HepG2 (cell line): ENCODE results near the gene ZNF705A. TPM values are rescaled to one million over a fixed set of nuclear protein-coding genes. Genes with fewer than 3 reads are reported as not detected.
A peak's percentile ranks its signal among the peaks of the same experiment; 100 is the strongest.

Experiments
- ATAC-seq: fragments of 200-7000 bp; cut with Tn5 transposase; 3 replicates; pipeline ENCODE4 v1.9.1; 2020; ENCODE audit warnings: mild to moderate bottlenecking, moderate library complexity
- BruUV-seq: library from RNA; stranded (reverse); fragments of 400-500 nt; replicated peaks from 2 replicates; lab custom pipeline; 2021; lab: Mats Ljungman, UMichigan
- CTCF ChIA-PET: fragments of 300-600 bp; formaldehyde crosslinking; extraction: SDS; loops from one replicate; lab custom pipeline; 2021; ENCODE audit warnings: low total read pairs, inconsistent platforms, low intra/inter-chr PET ratio; lab: Yijun Ruan, JAX
- POLR2A ChIA-PET: fragments of 350-600 bp; sonication (Branson Sonifier 250); formaldehyde crosslinking; loops from one replicate; lab custom pipeline; 2020; ENCODE audit warnings: antibody characterized with exemption, inconsistent platforms; lab: Yijun Ruan, JAX
- DNase-seq: peaks from one replicate; pipeline ENCODE4 v3.0.0-alpha.2; 2015; ENCODE audit warnings: low spot score
- FAIRE-seq: peaks from 3 replicates; lab custom pipeline; 2011; peaks lifted over from hg19 to GRCh38; lab: Jason Lieb, UNC
- H2AFZ ChIP-seq: one replicate; pipeline ENCODE4 v1.6.1; 2011; ENCODE audit warnings: low read length, inconsistent platforms
- H3K27ac ChIP-seq: fragments of 300-600 bp; 3 replicates; pipeline ENCODE4 v1.8.0; 2011; ENCODE audit warnings: mixed run types, mild to moderate bottlenecking, mixed read lengths, low read length, inconsistent platforms; ENCODE audit not compliant: insufficient read depth; ENCODE audit errors: extremely low read length
- H3K27me3 ChIP-seq, 2 experiments: fragments of 200-600 bp in 1 of 2; 2 replicates in 1 of 2; 3 replicates in 1 of 2; pipeline versions ENCODE4 v1.6.0 to v1.8.0; 2011; ENCODE audit warnings: low read length in 2 of 2, mild to moderate bottlenecking in 2 of 2, moderate library complexity in 2 of 2, inconsistent platforms in 1 of 2; ENCODE audit not compliant: insufficient read depth in 2 of 2, control insufficient read depth in 1 of 2
- H3K36me3 ChIP-seq, 2 experiments: fragments of 200-600 bp in 1 of 2; replicated peaks in 1 of 2; 2 replicates in 1 of 2; 3 replicates in 1 of 2; pipeline versions ENCODE4 v1.5.1 to v1.8.0; 2011; ENCODE audit warnings: low read length in 2 of 2, inconsistent platforms in 1 of 2; ENCODE audit not compliant: insufficient read depth in 2 of 2, control insufficient read depth in 1 of 2
- H3K4me1 ChIP-seq: 2 replicates; pipeline ENCODE4 v1.5.1; 2012; ENCODE audit warnings: low read length, inconsistent platforms; ENCODE audit not compliant: insufficient read depth
- H3K4me2 ChIP-seq: 2 replicates; pipeline ENCODE4 v1.6.0; 2011; ENCODE audit warnings: low read depth, low read length, inconsistent platforms
- H3K4me3 ChIP-seq, 3 experiments: fragments of 200-600 bp in 1 of 3; sonication (generic), shearing (Covaris generic) in 1 of 3; replicated peaks in 1 of 3; 2 replicates each; pipeline ENCODE4 v1.5.1; 2011 to 2016; ENCODE audit warnings: low read length in 3 of 3, inconsistent platforms in 2 of 3, low read depth in 2 of 3, mild to moderate bottlenecking in 2 of 3, control low read depth in 1 of 3, mixed read lengths in 1 of 3; ENCODE audit not compliant: insufficient read depth in 1 of 3
- H3K79me2 ChIP-seq: one replicate; pipeline ENCODE4 v1.6.1; 2011; ENCODE audit warnings: low read length, inconsistent platforms; ENCODE audit not compliant: insufficient read depth
- H3K9ac ChIP-seq: 2 replicates; pipeline ENCODE4 v1.6.0; 2011; ENCODE audit warnings: mild to moderate bottlenecking, low read depth, low read length, inconsistent platforms; ENCODE audit not compliant: insufficient read depth
- H3K9me3 ChIP-seq: 2 replicates; pipeline ENCODE4 v1.5.1; 2012; ENCODE audit warnings: mild to moderate bottlenecking, low read length
- H4K20me1 ChIP-seq: 2 replicates; pipeline ENCODE4 v1.6.0; 2011; ENCODE audit warnings: inconsistent platforms, mild to moderate bottlenecking, low read length, moderate library complexity; ENCODE audit not compliant: insufficient read depth
- CERS6 ChIP-seq: sonication (generic); formaldehyde crosslinking; IDR thresholded peaks from 2 replicates; pipeline ENCODE4 v1.5.0; 2020; ENCODE audit warnings: missing genetic modification reagents
- CREB1 ChIP-seq, 2 experiments: fragments of 450-650 bp in 1 of 2; IDR thresholded peaks; 2 replicates each; pipeline ENCODE4 v1.6.1; 2016 to 2017; ENCODE audit warnings: control low read depth in 1 of 2, mild to moderate bottlenecking in 1 of 2, missing compliant biosample characterization in 1 of 2, missing genetic modification characterization in 1 of 2
- FOXJ3 ChIP-seq: sonication (generic); formaldehyde crosslinking; IDR thresholded peaks from 2 replicates; pipeline ENCODE4 v1.4.0; 2020; ENCODE audit warnings: missing genetic modification reagents, mild to moderate bottlenecking, borderline replicate concordance
- MAF1 ChIP-seq: sonication (generic); formaldehyde crosslinking; IDR thresholded peaks from 2 replicates; pipeline ENCODE4 v1.5.0; 2020; ENCODE audit warnings: missing genetic modification reagents, borderline replicate concordance
- MTA1 ChIP-seq: sonication (generic); formaldehyde crosslinking; IDR thresholded peaks from 2 replicates; pipeline ENCODE4 v1.4.0; 2020; ENCODE audit warnings: missing genetic modification reagents, mild to moderate bottlenecking, borderline replicate concordance
- REST ChIP-seq, 2 experiments: IDR thresholded peaks; 2 replicates each; pipeline ENCODE4 v1.6.1; 2011 to 2012; ENCODE audit warnings: low read length in 2 of 2, borderline replicate concordance in 1 of 2, low read depth in 1 of 2, mild to moderate bottlenecking in 1 of 2, moderate library complexity in 1 of 2
- SMAD3 ChIP-seq: sonication (generic); formaldehyde crosslinking; IDR thresholded peaks from 2 replicates; pipeline ENCODE4 v1.4.0; 2020; ENCODE audit warnings: missing genetic modification reagents
- SMC3 ChIP-seq: IDR thresholded peaks from 2 replicates; pipeline ENCODE4 v1.6.1; 2011; ENCODE audit warnings: low read length, improper control_type of control experiment
- SP2 ChIP-seq: sonication (generic); formaldehyde crosslinking; IDR thresholded peaks from 2 replicates; pipeline ENCODE4 v1.5.1; 2020; ENCODE audit warnings: mild to moderate bottlenecking, missing genetic modification reagents
- TEAD3 ChIP-seq: optimal IDR thresholded peaks from 2 replicates; pipeline ENCODE3; 2016; ENCODE audit warnings: borderline replicate concordance
- ZGPAT ChIP-seq: IDR thresholded peaks from 2 replicates; pipeline ENCODE4 v1.6.1; 2016; ENCODE audit warnings: mild to moderate bottlenecking
- ZNF335 ChIP-seq: sonication (generic); formaldehyde crosslinking; IDR thresholded peaks from 2 replicates; pipeline ENCODE4 v1.4.0; 2020; ENCODE audit warnings: missing genetic modification reagents
- ZNF468 ChIP-seq: sonication (generic); formaldehyde crosslinking; IDR thresholded peaks from 2 replicates; pipeline ENCODE4 v1.8.0; 2022; ENCODE audit warnings: mild to moderate bottlenecking, moderate library complexity, missing genetic modification reagents
- ZNF546 ChIP-seq: sonication (generic); formaldehyde crosslinking; conservative IDR thresholded peaks from 2 replicates; pipeline ENCODE4 v1.8.1; 2023; ENCODE audit warnings: mild to moderate bottlenecking, missing genetic modification reagents
- WGBS: methylation state at CpG from one replicate; pipeline ENCODE4 v1.1.6; 2017; ENCODE audit warnings: low lambda C conversion rate; 5-methylcytosine and 5-hydroxymethylcytosine counted together
- in situ Hi-C: cut with HindIII; loops from 2 replicates; pipeline ENCODE4 v1.10.0; 2017; ENCODE audit warnings: low pct_unique_long_range_greater_than_20kb; ENCODE audit not compliant: extremely low pct_ligation_motif_present
- intact Hi-C: fragments of 100-400 bp; cut with micrococcal nuclease; formaldehyde crosslinking; loops from one replicate; pipeline ENCODE4 v1.10.0; 2022; ENCODE audit not compliant: unreplicated experiment
- polyA plus RNA-seq, 8 experiments: library from polyadenylated mRNA; depleted of rRNA in 3 of 8; stranded (reverse) in 7 of 8; unstranded in 1 of 8; fragments of >200 nt; fragmentation: Illumina TruSeq in 4 of 8; extraction: Trizol in 4 of 8; gene quantifications; 2 replicates each; pipeline versions ENCODE4 v1.2.1 to v1.2.3, GENCODE V29; 2011 to 2016; ENCODE audit warnings: low read depth in 4 of 8, missing spikeins in 1 of 8, mixed read lengths in 1 of 8; ENCODE audit not compliant: insufficient read depth in 1 of 8
- total RNA-seq, 5 experiments: library from RNA; depleted of rRNA; stranded (reverse); fragments of >200 nt; fragmentation: Illumina TruSeq; extraction: Trizol; gene quantifications; 2 replicates each; pipeline ENCODE4 v1.2.3, GENCODE V29; 2016; ENCODE audit warnings: low read depth in 1 of 5
- TF ChIP-seq, protein P1 (sequence below): sonication (generic); formaldehyde crosslinking; IDR thresholded peaks from 2 replicates; pipeline ENCODE4 v1.5.0; 2020; ENCODE audit warnings: mild to moderate bottlenecking, missing genetic modification reagents

ZNF705A gene
- total and polyA plus RNA-seq, 2 of the 13 experiments (the other 11 are each of a cell fraction or from before 2014, with no cell fraction given) = not detected

- no peak overlapping the region for H3K27ac ChIP-seq
- BruUV-seq = no TSS peak
- H4K20me1 ChIP-seq = no peaks in the 10 kb centered on the region
- 11% methylated on average over 3 of the region's 3 CpGs for WGBS
- DNase-seq = peak; percentile 62
- no peak overlapping the region for H3K4me3 ChIP-seq
- FAIRE-seq = peak; percentile 77
- H3K4me1 ChIP-seq = no peaks in the 10 kb centered on the region
- intact Hi-C loops = loop anchor here (2.0 kb wide), 1 partner anchor 128 kb away; no protein-coding TSS in a partner anchor
- H3K9me3 ChIP-seq = no peaks in the 10 kb centered on the region
- no peak overlapping the region for H3K4me2 ChIP-seq
- H2AFZ ChIP-seq = no peak overlapping the region
- peak; percentile 70 for ATAC-seq
- H3K36me3 ChIP-seq = no peaks in the 10 kb centered on the region
- no peaks in the 10 kb centered on the region for H3K27me3 ChIP-seq
- ChIA-PET CTCF (interaction anchor here (0.9 to 2.2 kb wide), 3 partner anchors 63 to 129 kb away, joined by 3 to 18 read pairs (median 6); no protein-coding TSS in a partner anchor), POLR2A (no interaction called here)
- H3K9ac ChIP-seq = no peak overlapping the region
- in situ Hi-C loops = loop anchor here (25.0 kb wide), 1 partner anchor 128 kb away; the partner anchor contains the start of gene FAM90A1
- no peaks in the 10 kb centered on the region for H3K79me2 ChIP-seq
- peak; percentile 42 for TF ChIP-seq TEAD3 (CRISPR knock-in tag)
- no peak for TF ChIP-seq CERS6 (CRISPR knock-in tag)
- no peak for TF ChIP-seq CREB1 (IDR thresholded peaks at IDR 0.05)
- TF ChIP-seq CREB1 (CRISPR knock-in tag; IDR thresholded peaks at IDR 0.05) = no peak
- TF ChIP-seq ZNF546 (CRISPR knock-in tag) = no peak
- no peak for TF ChIP-seq FOXJ3
- TF ChIP-seq MAF1 (CRISPR knock-in tag) = no peak
- no peak for TF ChIP-seq ZGPAT (CRISPR knock-in tag)
- no peak for TF ChIP-seq SMAD3 (CRISPR knock-in tag)
- TF ChIP-seq ZNF468 (CRISPR knock-in tag) = no peak
- no peak for TF ChIP-seq MTA1 (CRISPR knock-in tag)
- no peak for TF ChIP-seq SP2 (CRISPR knock-in tag)
- TF ChIP-seq, protein P1, sequence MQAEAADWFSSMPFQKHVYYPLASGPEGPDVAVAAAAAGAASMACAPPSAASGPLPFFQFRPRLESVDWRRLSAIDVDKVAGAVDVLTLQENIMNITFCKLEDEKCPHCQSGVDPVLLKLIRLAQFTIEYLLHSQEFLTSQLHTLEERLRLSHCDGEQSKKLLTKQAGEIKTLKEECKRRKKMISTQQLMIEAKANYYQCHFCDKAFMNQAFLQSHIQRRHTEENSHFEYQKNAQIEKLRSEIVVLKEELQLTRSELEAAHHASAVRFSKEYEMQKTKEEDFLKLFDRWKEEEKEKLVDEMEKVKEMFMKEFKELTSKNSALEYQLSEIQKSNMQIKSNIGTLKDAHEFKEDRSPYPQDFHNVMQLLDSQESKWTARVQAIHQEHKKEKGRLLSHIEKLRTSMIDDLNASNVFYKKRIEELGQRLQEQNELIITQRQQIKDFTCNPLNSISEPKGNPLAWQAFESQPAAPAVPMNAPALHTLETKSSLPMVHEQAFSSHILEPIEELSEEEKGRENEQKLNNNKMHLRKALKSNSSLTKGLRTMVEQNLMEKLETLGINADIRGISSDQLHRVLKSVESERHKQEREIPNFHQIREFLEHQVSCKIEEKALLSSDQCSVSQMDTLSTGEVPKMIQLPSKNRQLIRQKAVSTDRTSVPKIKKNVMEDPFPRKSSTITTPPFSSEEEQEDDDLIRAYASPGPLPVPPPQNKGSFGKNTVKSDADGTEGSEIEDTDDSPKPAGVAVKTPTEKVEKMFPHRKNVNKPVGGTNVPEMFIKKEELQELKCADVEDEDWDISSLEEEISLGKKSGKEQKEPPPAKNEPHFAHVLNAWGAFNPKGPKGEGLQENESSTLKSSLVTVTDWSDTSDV = no peak
- peak; percentile 85 for TF ChIP-seq SMC3
- no peak for TF ChIP-seq ZNF335
- TF ChIP-seq REST (IDR thresholded peaks at IDR 0.05; ENCODE audit: borderline replicate concordance in 1 of 2, low read depth in 1 of 2, low read length in 2 of 2) = no peak
Observed at GRCh38 chr12:8108808-8109398, 47.9 kb upstream of the ZNF705A start.
